ENCODE measurements around the gene OTOP1. TPM values are rescaled to one million over a fixed set of nuclear protein-coding genes. Genes with fewer than 3 reads are reported as not detected.
A peak's percentile ranks its signal among the peaks of the same experiment; 100 is the strongest.

OTOP1 gene
- total and polyA plus RNA-seq, 2 of the 4 experiments (the other 2 are of a cell fraction): not detected

GRCh38 chr4:4269331-4269731 lies 42.6 kb upstream of the OTOP1 start:
- WGBS, 2 experiments (ENCODE audit: extremely low coverage in 2 of 2, insufficient read length in 1 of 2): 100% methylated on average over 1 of the region's 11 CpGs; no CpG with 5 or more reads in 1 of the 2 experiments
- H3K4me3 ChIP-seq (ENCODE audit: insufficient read depth, low read depth, low read length): no peak overlapping the region
- H3K18ac ChIP-seq (ENCODE audit: low read depth, low read length): no peak overlapping the region
- no peak overlapping the region for H3K9ac ChIP-seq (ENCODE audit: low read depth, low read length)
- no peaks in the 10 kb centered on the region for H3K27me3 ChIP-seq (ENCODE audit: control insufficient read depth, insufficient read depth, low read length)
- dilution Hi-C loops (cut with HindIII; ENCODE audit: low sequenced_read_pairs, unreplicated experiment): no loop called here
- H4K20me1 ChIP-seq (ENCODE audit: insufficient read depth, low read length): no peaks in the 10 kb centered on the region
- H3K4me1 ChIP-seq (ENCODE audit: control insufficient read depth, insufficient read depth, low read length): no peaks in the 10 kb centered on the region; the same call in 1 of the 2 replicates
- H3K36me3 ChIP-seq (ENCODE audit: control insufficient read depth, insufficient read depth, low read length): peaks cover 29% of the 10 kb centered on the region
- no TSS peak for BruUV-seq (replicated peaks)
- H3K79me1 ChIP-seq (ENCODE audit: low read depth in 1 of 2, low read length in 2 of 2): no peaks in the 10 kb centered on the region
- intact Hi-C loops (cut with micrococcal nuclease): no loop called here
- ATAC-seq (ENCODE audit: low read depth) (no peak), DNase-seq (no peak)
- no peak overlapping the region for H3K4me2 ChIP-seq (ENCODE audit: low read depth, low read length)
- H2BK15ac ChIP-seq (ENCODE audit: low read depth, low read length): no peak overlapping the region
- no peak overlapping the region for H3K4ac ChIP-seq (ENCODE audit: low read depth, low read length)
- H4K5ac ChIP-seq (ENCODE audit: low read depth, low read length): no peak overlapping the region
- ChIA-PET CTCF (interaction anchor here (1.6 kb wide), 1 partner anchor 9 kb away, joined by 5 read pairs; no protein-coding TSS in a partner anchor), POLR2A (ENCODE audit: unreplicated experiment) (no interaction called here)
- H3K14ac ChIP-seq (replicated peaks; ENCODE audit: low read depth, low read length): no peak overlapping the region
- H3K9me3 ChIP-seq (ENCODE audit: control insufficient read depth, insufficient read depth, low read length): no peaks in the 10 kb centered on the region
- no peaks in the 10 kb centered on the region for H3K9me1 ChIP-seq (ENCODE audit: insufficient read depth, low read length)
- H2AK9ac ChIP-seq (replicated peaks; ENCODE audit: low read depth, low read length, poor library complexity): peak overlapping the region; percentile 23
- in situ Hi-C loops (cut with MboI; ENCODE audit: low sequenced_read_pairs): no loop called here
- no peak overlapping the region for H2BK20ac ChIP-seq (ENCODE audit: low read depth, low read length)
- H2AFZ ChIP-seq (replicated peaks; ENCODE audit: low read length, poor library complexity): no peak overlapping the region
- no peak overlapping the region for H2AK5ac ChIP-seq (ENCODE audit: low read depth, low read length)
- H2BK5ac ChIP-seq (ENCODE audit: low read depth, low read length, poor library complexity, severe bottlenecking): no peak overlapping the region
- no peak overlapping the region for H2BK120ac ChIP-seq (ENCODE audit: low read depth, low read length)
- no peak overlapping the region for H4K91ac ChIP-seq (ENCODE audit: insufficient read depth, low read depth, low read length)
- TF ChIP-seq RAD21 (IDR thresholded peaks at IDR 0.05; ENCODE audit: low read length): no peak
- TF ChIP-seq POLR2A (IDR thresholded peaks at IDR 0.05; ENCODE audit: low read depth, low read length): no peak
- no peak overlapping the region for H3K56ac ChIP-seq (ENCODE audit: extremely low read depth, insufficient read depth, low read length)
- no peak overlapping the region for H4K8ac ChIP-seq (ENCODE audit: low read depth in 2 of 2, low read length in 2 of 2)
- no peak overlapping the region for H3K23ac ChIP-seq (ENCODE audit: low read depth, low read length)
- no peak overlapping the region for H3K27ac ChIP-seq (ENCODE audit: insufficient read depth, low read length)

Measured in IMR-90 (cell line).